H1 (cell line): Measurements from ENCODE around the gene RNGTT. TPM values are rescaled to one million over a fixed set of nuclear protein-coding genes. Genes with fewer than 3 reads are reported as not detected.

Experiments
- CTCF ChIA-PET: fragments of 300-600 bp; sonication (Branson Sonifier 250); formaldehyde crosslinking; loops from one replicate; lab custom pipeline; 2021; ENCODE audit not compliant: partially characterized antibody; lab: Charles Lee
- POLR2A ChIA-PET: fragments of 300-600 bp; sonication (Branson Sonifier 250); formaldehyde crosslinking; loops from one replicate; lab custom pipeline; 2021; ENCODE audit warnings: inconsistent platforms; ENCODE audit not compliant: partially characterized antibody; lab: Charles Lee
- DNase-seq, 2 experiments: peaks; one replicate each; pipeline versions ENCODE4 v3.0.0 to v3.0.0-alpha.2; 2010 to 2022; ENCODE audit warnings: low spot score in 2 of 2, low read depth in 1 of 2, mixed read lengths in 1 of 2
- FAIRE-seq: peaks from 2 replicates; lab custom pipeline; 2011; peaks lifted over from hg19 to GRCh38; lab: Jason Lieb, UNC
- H2AFZ ChIP-seq: 2 replicates; pipeline ENCODE4 v1.8.1; 2012; ENCODE audit warnings: low read length, inconsistent platforms
- H2AK5ac ChIP-seq: 2 replicates; pipeline ENCODE4 v1.6.1; 2013; ENCODE audit warnings: low read depth, low read length
- H2BK120ac ChIP-seq: replicated peaks from 2 replicates; pipeline ENCODE3; 2013; ENCODE audit warnings: low read depth, low read length, inconsistent platforms
- H2BK12ac ChIP-seq: 2 replicates; pipeline ENCODE4 v1.6.1; 2013; ENCODE audit warnings: low read depth, low read length
- H2BK15ac ChIP-seq: 2 replicates; pipeline ENCODE4 v1.6.1; 2013; ENCODE audit warnings: low read length
- H2BK20ac ChIP-seq: 2 replicates; pipeline ENCODE4 v1.6.1; 2013; ENCODE audit warnings: low read length
- H2BK5ac ChIP-seq: 2 replicates; pipeline ENCODE4 v1.6.1; 2013; ENCODE audit warnings: low read depth, low read length
- H3K14ac ChIP-seq: 2 replicates; pipeline ENCODE4 v1.6.1; 2013; ENCODE audit warnings: inconsistent platforms; ENCODE audit not compliant: insufficient read length
- H3K18ac ChIP-seq: 2 replicates; pipeline ENCODE4 v1.6.1; 2013; ENCODE audit warnings: low read length; ENCODE audit errors: extremely low read depth
- H3K23ac ChIP-seq: 2 replicates; pipeline ENCODE4 v1.6.1; 2013; ENCODE audit warnings: inconsistent platforms; ENCODE audit not compliant: insufficient read length
- H3K23me2 ChIP-seq: 2 replicates; pipeline ENCODE4 v1.6.1; 2013; ENCODE audit warnings: low read depth, low read length
- H3K27ac ChIP-seq: 2 replicates; pipeline ENCODE4 v1.6.1; 2011; ENCODE audit warnings: low read depth, low read length, inconsistent platforms
- H3K27me3 ChIP-seq, 4 experiments: replicated peaks in 1 of 4; 1 replicate in 1 of 4; 2 replicates in 3 of 4; pipeline versions ENCODE4 v1.6.1 to v1.8.1; 2011 to 2013; ENCODE audit warnings: low read length in 3 of 4, mild to moderate bottlenecking in 3 of 4, inconsistent platforms in 2 of 4, mixed read lengths in 2 of 4, moderate library complexity in 1 of 4; ENCODE audit not compliant: control insufficient read depth in 3 of 4, insufficient read depth in 3 of 4; ENCODE audit errors: extremely low read depth in 1 of 4
- H3K36me3 ChIP-seq, 4 experiments: 2 replicates each; pipeline versions ENCODE4 v1.6.1 to v1.8.1; 2011 to 2013; ENCODE audit warnings: mild to moderate bottlenecking in 4 of 4, low read length in 3 of 4, moderate library complexity in 2 of 4, control low read depth in 1 of 4, inconsistent platforms in 1 of 4; ENCODE audit not compliant: insufficient read depth in 4 of 4, control insufficient read depth in 2 of 4
- H3K4ac ChIP-seq: replicated peaks from 2 replicates; pipeline ENCODE3; 2013; ENCODE audit warnings: low read length, low read depth, mixed read lengths, inconsistent platforms; ENCODE audit not compliant: insufficient read length
- H3K4me1 ChIP-seq, 4 experiments: replicated peaks in 1 of 4; 1 replicate in 1 of 4; 2 replicates in 3 of 4; pipeline versions ENCODE4 v1.6.1 to v1.8.1; 2011 to 2013; ENCODE audit warnings: low read length in 3 of 4, inconsistent platforms in 2 of 4, mixed read lengths in 1 of 4; ENCODE audit not compliant: insufficient read depth in 4 of 4, control insufficient read depth in 3 of 4
- H3K4me2 ChIP-seq, 2 experiments: 2 replicates each; pipeline versions ENCODE4 v1.6.1 to v1.8.1; 2011 to 2013; ENCODE audit warnings: low read depth in 2 of 2, low read length in 2 of 2, control low read depth in 1 of 2, inconsistent platforms in 1 of 2, mild to moderate bottlenecking in 1 of 2; ENCODE audit not compliant: insufficient read depth in 1 of 2
- H3K4me3 ChIP-seq, 4 experiments: fragments of 200-600, 300-600 bp in 1 of 4; sonication (generic), shearing (Covaris generic), sonication (Bioruptor Twin) in 1 of 4; 2 replicates each; pipeline versions ENCODE4 v1.5.1 to v1.8.1; 2011 to 2016; ENCODE audit warnings: low read length in 4 of 4, low read depth in 3 of 4, control low read depth in 2 of 4, inconsistent platforms in 2 of 4, mild to moderate bottlenecking in 2 of 4, mixed read lengths in 1 of 4, moderate library complexity in 1 of 4; ENCODE audit not compliant: insufficient read depth in 2 of 4; ENCODE audit errors: extremely low read depth in 1 of 4
- H3K56ac ChIP-seq: replicated peaks from 2 replicates; pipeline ENCODE3; 2013; ENCODE audit warnings: low read depth, mild to moderate bottlenecking, mixed read lengths, low read length, inconsistent platforms; ENCODE audit not compliant: insufficient read length
- H3K79me1 ChIP-seq: 2 replicates; pipeline ENCODE4 v1.6.1; 2013; ENCODE audit warnings: low read depth, low read length, control low read depth
- H3K79me2 ChIP-seq, 2 experiments: 2 replicates each; pipeline versions ENCODE4 v1.6.1 to v1.8.1; 2012 to 2013; ENCODE audit warnings: low read length in 2 of 2, mild to moderate bottlenecking in 2 of 2, inconsistent platforms in 1 of 2; ENCODE audit not compliant: insufficient read depth in 2 of 2, control insufficient read depth in 1 of 2
- H3K9ac ChIP-seq, 4 experiments: replicated peaks in 1 of 4; 1 replicate in 1 of 4; 2 replicates in 3 of 4; pipeline versions ENCODE4 v1.6.1 to v1.8.1; 2011 to 2013; ENCODE audit warnings: low read depth in 3 of 4, low read length in 3 of 4, control low read depth in 2 of 4, mild to moderate bottlenecking in 2 of 4, moderate library complexity in 2 of 4, inconsistent platforms in 1 of 4; ENCODE audit errors: extremely low read depth in 1 of 4
- H3K9me3 ChIP-seq, 2 experiments: 2 replicates each; pipeline versions ENCODE4 v1.6.1 to v1.8.1; 2012 to 2013; ENCODE audit warnings: mild to moderate bottlenecking in 2 of 2, moderate library complexity in 2 of 2, control low read depth in 1 of 2, inconsistent platforms in 1 of 2, low read depth in 1 of 2, low read length in 1 of 2, mixed read lengths in 1 of 2; ENCODE audit not compliant: insufficient read depth in 2 of 2
- H4K20me1 ChIP-seq, 2 experiments: replicated peaks in 1 of 2; 2 replicates each; pipeline versions ENCODE3 to v1.8.1; 2011 to 2013; ENCODE audit warnings: inconsistent platforms in 2 of 2, low read length in 2 of 2, mild to moderate bottlenecking in 1 of 2; ENCODE audit not compliant: insufficient read depth in 2 of 2, control insufficient read depth in 1 of 2
- H4K5ac ChIP-seq: 2 replicates; pipeline ENCODE4 v1.6.1; 2013; ENCODE audit warnings: low read length, low read depth, mixed read lengths, inconsistent platforms; ENCODE audit not compliant: insufficient read length
- H4K8ac ChIP-seq: 2 replicates; pipeline ENCODE4 v1.8.0; 2013; ENCODE audit warnings: mild to moderate bottlenecking, moderate library complexity, low read length, inconsistent platforms; ENCODE audit not compliant: insufficient read depth; ENCODE audit errors: extremely low read depth
- H4K91ac ChIP-seq: replicated peaks from 2 replicates; pipeline ENCODE3; 2013; ENCODE audit warnings: low read length, mixed read lengths, inconsistent platforms; ENCODE audit not compliant: insufficient read length
- CBX8 ChIP-seq: fragments of 300-800, 300-1000 bp; sonication (generic); IDR thresholded peaks from 2 replicates; pipeline ENCODE4 v1.7.1; 2016; ENCODE audit warnings: low read depth, low read length, borderline replicate concordance
- EP300 ChIP-seq, 2 experiments: IDR thresholded peaks; 1 replicate in 1 of 2; 2 replicates in 1 of 2; pipeline ENCODE4 v1.6.1; 2011 to 2012; ENCODE audit warnings: low read depth in 2 of 2, low read length in 2 of 2, mild to moderate bottlenecking in 2 of 2, borderline replicate concordance in 1 of 2, inconsistent platforms in 1 of 2, moderate library complexity in 1 of 2
- EZH2 ChIP-seq: fragments of 200-600 bp; sonication (generic); IDR thresholded peaks from 2 replicates; pipeline ENCODE4 v1.7.1; 2012; ENCODE audit warnings: low read depth, mild to moderate bottlenecking, moderate library complexity, low read length, inconsistent platforms; ENCODE audit not compliant: severe bottlenecking
- FOSL1 ChIP-seq: IDR thresholded peaks from 2 replicates; pipeline ENCODE4 v1.6.1; 2011; ENCODE audit warnings: mild to moderate bottlenecking, low read depth, low read length, moderate library complexity; ENCODE audit not compliant: insufficient read depth
- JUN ChIP-seq: IDR thresholded peaks from 2 replicates; pipeline ENCODE4 v1.6.1; 2011; ENCODE audit warnings: low read depth, mild to moderate bottlenecking, improper control_type of control experiment, low read length
- KDM5A ChIP-seq: fragments of 200-600 bp; IDR thresholded peaks from 2 replicates; pipeline ENCODE4 v1.7.1; 2012; ENCODE audit warnings: mild to moderate bottlenecking, low read length, inconsistent platforms, mixed read lengths
- MAFK ChIP-seq: IDR thresholded peaks from 2 replicates; pipeline ENCODE4 v1.6.1; 2012; ENCODE audit warnings: low read depth, mild to moderate bottlenecking, improper control_type of control experiment, low read length
- NANOG ChIP-seq: IDR thresholded peaks from 2 replicates; pipeline ENCODE4 v1.6.1; 2011; ENCODE audit warnings: low read length, low read depth, mild to moderate bottlenecking, inconsistent platforms; ENCODE audit not compliant: insufficient read depth, poor library complexity, severe bottlenecking
- NRF1 ChIP-seq: IDR thresholded peaks from 2 replicates; pipeline ENCODE4 v1.6.1; 2011; ENCODE audit warnings: mild to moderate bottlenecking, low read depth, low read length, improper control_type of control experiment
- POLR2A ChIP-seq, 2 experiments: IDR thresholded peaks; 1 replicate in 1 of 2; 2 replicates in 1 of 2; pipeline ENCODE4 v1.6.1; 2011; ENCODE audit warnings: low read depth in 2 of 2, low read length in 2 of 2, mild to moderate bottlenecking in 2 of 2; ENCODE audit errors: control extremely low read depth in 1 of 2
- SIX5 ChIP-seq: IDR thresholded peaks from 2 replicates; pipeline ENCODE4 v1.6.1; 2011; ENCODE audit warnings: mild to moderate bottlenecking, low read depth, low read length
- SP1 ChIP-seq: IDR thresholded peaks from 2 replicates; pipeline ENCODE4 v1.6.1; 2011; ENCODE audit warnings: low read depth, low read length
- WGBS, 2 experiments: shearing (Covaris generic) in 1 of 2; methylation state at CpG; one replicate each; pipeline versions ENCODE4 v1.1.6 to v1.1.7; 2013 to 2015; ENCODE audit warnings: low lambda C conversion rate in 2 of 2, mixed read lengths in 2 of 2, inconsistent platforms in 1 of 2, low coverage in 1 of 2, missing lambda C conversion rate in 1 of 2; ENCODE audit not compliant: insufficient replicate concordance in 2 of 2, insufficient coverage in 1 of 2, insufficient read length in 1 of 2; ENCODE audit errors: extremely low coverage in 1 of 2, missing lambda C conversion rate in 1 of 2; 5-methylcytosine and 5-hydroxymethylcytosine counted together
- polyA plus RNA-seq, 7 experiments: library from polyadenylated mRNA; depleted of rRNA in 3 of 7; stranded (reverse) in 5 of 7; unstranded in 2 of 7; fragments of >200 nt in 5 of 7; fragments of 200-250 nt in 2 of 7; gene quantifications; 1 replicate in 5 of 7; 2 replicates in 1 of 7; 4 replicates in 1 of 7; pipeline versions ENCODE4 v1.2.1 to v1.2.3, GENCODE V29; 2011 to 2013; ENCODE audit warnings: missing spikeins in 2 of 7, mixed read lengths in 2 of 7
- total RNA-seq: library from RNA; stranded (reverse); fragmentation: NEBNext Ultra II Directional; extraction: Animal tissue kit (Norgen Biotek cat#: 25700); gene quantifications from 2 replicates; pipeline ENCODE4 v1.2.1, GENCODE V29; 2021
- TF ChIP-seq, protein P1 (sequence below): IDR thresholded peaks from 2 replicates; pipeline ENCODE4 v1.6.1; 2012; ENCODE audit warnings: low read length, inconsistent platforms

The RNGTT gene
- total and polyA plus RNA-seq, 2 of the 8 experiments (the other 6 are each of a cell fraction or from before 2014, with no cell fraction given) = 3.6 to 21.2 TPM

GRCh38 chr6:88880021-88880420, 83.4 kb downstream of the RNGTT start:
- 82% methylated on average over 2 of the region's 2 CpGs; no CpG with 5 or more reads in 1 of the 2 experiments for WGBS, 2 experiments
- Histone ChIP-seq H3K23ac (no peak overlapping the region), H2AK5ac (no peak overlapping the region), H3K79me1 (no peaks in the 10 kb centered on the region), H3K27me3 (no peaks in the 10 kb centered on the region), H3K9me3 (no peaks in the 10 kb centered on the region), H3K27ac (no peak overlapping the region), H2BK15ac (no peak overlapping the region), H3K36me3 (peaks cover 0 to 4% (median under 1%) of the 10 kb centered on the region in 4 experiments; a peak in 3 of 8 replicates), H2BK12ac (no peak overlapping the region), H4K5ac (no peak overlapping the region), H2AFZ (no peak overlapping the region), H4K8ac (no peak overlapping the region), H2BK120ac (no peak overlapping the region), H3K4ac (no peak overlapping the region), H3K23me2 (no peaks in the 10 kb centered on the region), H3K9ac (no peak overlapping the region), H4K20me1 (peaks cover 0 to 1% of the 10 kb centered on the region in 2 experiments), H3K18ac (no peak overlapping the region), H2BK5ac (no peak overlapping the region), H3K56ac (no peak overlapping the region), H3K4me1 (no peaks in the 10 kb centered on the region), H2BK20ac (no peak overlapping the region), H4K91ac (no peak overlapping the region), H3K79me2 (no peaks in the 10 kb centered on the region), H3K14ac (no peak overlapping the region), H3K4me2 (no peak overlapping the region), H3K4me3 (no peak overlapping the region)
- ChIA-PET CTCF (interaction anchor here (1.3 kb wide), 1 partner anchor 9 kb away, joined by 6 read pairs; no protein-coding TSS in a partner anchor), POLR2A (no interaction called here)
- FAIRE-seq (no peak), DNase-seq (no peak)
- TF ChIP-seq JUN (no peak), EZH2 (no peak), FOSL1 (no peak), NRF1 (no peak), SIX5 (no peak), CBX8 (no peak), SP1 (no peak), EP300 (IDR thresholded peaks at IDR 0.05; ENCODE audit: borderline replicate concordance in 1 of 2, low read depth in 2 of 2, low read length in 2 of 2) (no peak), MAFK (no peak), POLR2A (IDR thresholded peaks at IDR 0.05; ENCODE audit: control extremely low read depth in 1 of 2, low read depth in 2 of 2, low read length in 2 of 2) (no peak), KDM5A (no peak), NANOG (no peak)
- TF ChIP-seq, protein P1, sequence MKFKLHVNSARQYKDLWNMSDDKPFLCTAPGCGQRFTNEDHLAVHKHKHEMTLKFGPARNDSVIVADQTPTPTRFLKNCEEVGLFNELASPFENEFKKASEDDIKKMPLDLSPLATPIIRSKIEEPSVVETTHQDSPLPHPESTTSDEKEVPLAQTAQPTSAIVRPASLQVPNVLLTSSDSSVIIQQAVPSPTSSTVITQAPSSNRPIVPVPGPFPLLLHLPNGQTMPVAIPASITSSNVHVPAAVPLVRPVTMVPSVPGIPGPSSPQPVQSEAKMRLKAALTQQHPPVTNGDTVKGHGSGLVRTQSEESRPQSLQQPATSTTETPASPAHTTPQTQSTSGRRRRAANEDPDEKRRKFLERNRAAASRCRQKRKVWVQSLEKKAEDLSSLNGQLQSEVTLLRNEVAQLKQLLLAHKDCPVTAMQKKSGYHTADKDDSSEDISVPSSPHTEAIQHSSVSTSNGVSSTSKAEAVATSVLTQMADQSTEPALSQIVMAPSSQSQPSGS = no peak
